ENCODE measurements around the gene SRPK3. TPM values are rescaled to one million over a fixed set of nuclear protein-coding genes. Genes with fewer than 3 reads are reported as not detected.

The SRPK3 gene
- polyA plus RNA-seq, 3 donors = 0.01 TPM; not detected in 2

DNA sequence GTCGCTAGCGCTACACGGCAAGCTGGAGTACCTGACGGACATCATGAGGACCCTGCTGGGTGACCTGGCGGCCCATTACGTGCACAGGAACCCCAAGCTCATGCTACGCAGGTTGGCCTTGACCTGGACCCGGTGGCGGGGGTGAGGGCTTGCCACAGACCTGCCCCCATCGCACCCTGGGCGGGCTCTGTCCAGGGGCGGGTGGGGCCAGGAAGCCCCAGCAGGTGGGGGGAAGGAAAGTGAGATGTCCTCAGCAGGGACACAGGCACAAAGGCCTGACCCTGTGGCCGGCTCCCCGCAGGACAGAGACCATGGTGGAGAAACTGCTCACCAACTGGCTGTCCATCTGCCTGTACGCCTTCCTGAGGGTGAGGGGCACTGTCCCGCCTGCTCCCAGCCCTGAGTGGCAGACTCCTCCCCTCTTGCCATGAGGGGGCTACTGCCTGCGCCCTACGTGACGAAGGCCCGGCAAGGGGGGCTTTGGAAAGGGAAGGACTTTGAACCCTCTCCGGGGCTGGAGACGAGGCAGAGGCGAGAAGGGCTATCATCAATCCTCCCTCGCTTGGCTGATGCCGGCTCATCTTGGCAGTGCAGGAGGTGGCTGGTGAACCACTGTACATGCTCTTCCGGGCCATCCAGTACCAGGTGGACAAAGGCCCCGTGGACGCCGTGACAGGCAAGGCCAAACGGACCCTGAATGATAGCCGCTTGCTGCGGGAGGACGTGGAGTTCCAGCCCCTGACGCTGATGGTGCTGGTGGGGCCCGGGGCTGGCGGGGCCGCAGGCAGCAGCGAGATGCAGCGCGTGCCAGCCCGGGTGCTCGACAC lies 5.3 kb upstream of the SRPK3 start:
- Histone ChIP-seq H3K79me2 (ENCODE audit: insufficient read depth, low read length) (no peaks in the 10 kb centered on the region), H3K9ac (ENCODE audit: insufficient read depth, low read length, poor library complexity, severe bottlenecking) (no peak overlapping the region), H3K36me3 (replicated peaks in 1 of 2; ENCODE audit: control insufficient read depth in 1 of 2, insufficient read depth in 2 of 2, low read length in 2 of 2) (no peaks in the 10 kb centered on the region), H3K4me1 (ENCODE audit: control insufficient read depth in 1 of 2, insufficient read depth in 2 of 2, low read length in 2 of 2) (no peaks in the 10 kb centered on the region), H3K4me2 (replicated peaks; ENCODE audit: extremely low read depth, low read length, poor library complexity, severe bottlenecking) (no peak overlapping the region), H3K27me3 (ENCODE audit: control insufficient read depth in 2 of 2, insufficient read depth in 2 of 2, low read length in 2 of 2) (peaks cover 0 to 9% of the 10 kb centered on the region in 2 donors), H4K20me1 (ENCODE audit: insufficient read depth, low read length) (no peaks in the 10 kb centered on the region), H3K27ac (ENCODE audit: low read depth in 1 of 2, low read length in 2 of 2) (no peak overlapping the region), H3K4me3 (replicated peaks in 1 of 3; ENCODE audit: low read depth in 2 of 3, low read length in 3 of 3) (no peak overlapping the region), H2AFZ (ENCODE audit: insufficient read depth, low read depth, low read length, poor library complexity, severe bottlenecking) (no peak overlapping the region), H3K9me3 (replicated peaks in 1 of 2; ENCODE audit: control insufficient read depth in 1 of 2, insufficient read depth in 1 of 2, low read length in 2 of 2) (no peaks in the 10 kb centered on the region)
- Mint-ChIP-seq H3K27me3 (ENCODE audit: low read depth in 3 of 3) (peaks cover 9 to 16% (median 11%) of the 10 kb centered on the region in 3 donors), H3K36me3 (no peaks in the 10 kb centered on the region), H3K4me1 (no peaks in the 10 kb centered on the region), H3K9me3 (peaks cover 0 to 13% (median 2%) of the 10 kb centered on the region in 7 donors), H3K4me3 (no peak overlapping the region), H3K27ac (no peak overlapping the region)
- TF ChIP-seq, protein P1, sequence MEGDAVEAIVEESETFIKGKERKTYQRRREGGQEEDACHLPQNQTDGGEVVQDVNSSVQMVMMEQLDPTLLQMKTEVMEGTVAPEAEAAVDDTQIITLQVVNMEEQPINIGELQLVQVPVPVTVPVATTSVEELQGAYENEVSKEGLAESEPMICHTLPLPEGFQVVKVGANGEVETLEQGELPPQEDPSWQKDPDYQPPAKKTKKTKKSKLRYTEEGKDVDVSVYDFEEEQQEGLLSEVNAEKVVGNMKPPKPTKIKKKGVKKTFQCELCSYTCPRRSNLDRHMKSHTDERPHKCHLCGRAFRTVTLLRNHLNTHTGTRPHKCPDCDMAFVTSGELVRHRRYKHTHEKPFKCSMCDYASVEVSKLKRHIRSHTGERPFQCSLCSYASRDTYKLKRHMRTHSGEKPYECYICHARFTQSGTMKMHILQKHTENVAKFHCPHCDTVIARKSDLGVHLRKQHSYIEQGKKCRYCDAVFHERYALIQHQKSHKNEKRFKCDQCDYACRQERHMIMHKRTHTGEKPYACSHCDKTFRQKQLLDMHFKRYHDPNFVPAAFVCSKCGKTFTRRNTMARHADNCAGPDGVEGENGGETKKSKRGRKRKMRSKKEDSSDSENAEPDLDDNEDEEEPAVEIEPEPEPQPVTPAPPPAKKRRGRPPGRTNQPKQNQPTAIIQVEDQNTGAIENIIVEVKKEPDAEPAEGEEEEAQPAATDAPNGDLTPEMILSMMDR (IDR thresholded peaks at IDR 0.05) = no peak
- 96% methylated on average over 19 of the region's 42 CpGs for WGBS (ENCODE audit: insufficient coverage)
- no peak for DNase-seq
- intact Hi-C loops (cut with micrococcal nuclease) = no loop called here

DNA sequence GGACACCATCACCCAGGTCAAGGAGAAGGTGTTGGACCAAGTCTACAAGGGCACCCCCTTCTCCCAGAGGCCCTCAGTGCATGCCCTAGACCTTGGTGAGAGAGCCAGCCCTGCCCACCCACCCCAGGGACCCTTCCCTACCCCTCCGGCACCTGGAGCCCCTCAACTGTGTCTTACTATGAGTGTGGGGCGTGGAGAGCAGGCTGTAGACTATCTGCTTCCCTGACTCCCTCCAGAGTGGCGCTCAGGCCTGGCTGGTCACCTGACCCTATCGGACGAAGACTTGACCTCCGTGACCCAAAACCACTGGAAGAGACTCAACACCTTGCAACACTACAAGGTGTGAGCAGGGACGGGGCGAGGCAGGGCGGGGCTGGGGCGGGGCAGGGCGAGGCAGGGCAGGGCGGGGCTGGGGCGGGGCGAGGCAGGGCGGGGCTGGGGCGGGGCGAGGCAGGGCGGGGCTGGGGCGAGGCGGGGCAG lies 4.7 kb upstream of the SRPK3 start:
- H3K9me3 ChIP-seq (replicated peaks in 1 of 2; ENCODE audit: control insufficient read depth in 1 of 2, insufficient read depth in 1 of 2, low read length in 2 of 2) = no peaks in the 10 kb centered on the region
- Mint-ChIP-seq H3K4me3 (no peak overlapping the region), H3K27ac (no peak overlapping the region), H3K9me3 (peaks cover 0 to 13% (median 2%) of the 10 kb centered on the region in 7 donors), H3K27me3 (ENCODE audit: low read depth in 3 of 3) (peaks cover 11 to 20% (median 11%) of the 10 kb centered on the region in 3 donors), H3K4me1 (no peaks in the 10 kb centered on the region), H3K36me3 (no peaks in the 10 kb centered on the region)
- H3K27ac ChIP-seq (ENCODE audit: low read depth in 1 of 2, low read length in 2 of 2) = no peak overlapping the region
- no peak overlapping the region for H3K4me2 ChIP-seq (replicated peaks; ENCODE audit: extremely low read depth, low read length, poor library complexity, severe bottlenecking)
- no peaks in the 10 kb centered on the region for H3K79me2 ChIP-seq (ENCODE audit: insufficient read depth, low read length)
- DNase-seq = no peak
- no peaks in the 10 kb centered on the region for H4K20me1 ChIP-seq (ENCODE audit: insufficient read depth, low read length)
- WGBS (ENCODE audit: insufficient coverage) = no CpG with 5 or more reads among the region's 20 CpGs
- no peak overlapping the region for H2AFZ ChIP-seq (ENCODE audit: insufficient read depth, low read depth, low read length, poor library complexity, severe bottlenecking)
- TF ChIP-seq, protein P1 (IDR thresholded peaks at IDR 0.05) = no peak
- H3K4me3 ChIP-seq (replicated peaks in 1 of 3; ENCODE audit: low read depth in 2 of 3, low read length in 3 of 3) = no peak overlapping the region
- intact Hi-C loops (cut with micrococcal nuclease) = no loop called here
- H3K36me3 ChIP-seq (replicated peaks in 1 of 2; ENCODE audit: control insufficient read depth in 1 of 2, insufficient read depth in 2 of 2, low read length in 2 of 2) = no peaks in the 10 kb centered on the region
- H3K27me3 ChIP-seq (ENCODE audit: control insufficient read depth in 2 of 2, insufficient read depth in 2 of 2, low read length in 2 of 2) = peaks cover 0 to 12% of the 10 kb centered on the region in 2 donors
- H3K9ac ChIP-seq (ENCODE audit: insufficient read depth, low read length, poor library complexity, severe bottlenecking) = no peak overlapping the region
- no peaks in the 10 kb centered on the region for H3K4me1 ChIP-seq (ENCODE audit: control insufficient read depth in 1 of 2, insufficient read depth in 2 of 2, low read length in 2 of 2)

All from CD14-positive monocyte (primary cell).